Psoas muscle (tissue), 8 donors: ENCODE measurements around the gene C2orf78. TPM values are rescaled to one million over a fixed set of nuclear protein-coding genes. Genes with fewer than 3 reads are reported as not detected.

Source experiments
- ATAC-seq, 4 donors: fragments of 200-7000 bp; cut with Tn5 transposase; one replicate each; pipeline ENCODE4 v1.9.1; 2020; ENCODE audit warnings: moderate library complexity in 3 of 4, mild to moderate bottlenecking in 2 of 4
- DNase-seq, 2 donors: peaks; one replicate each; pipeline ENCODE4 v3.0.0-alpha.2; 2020
- H3K27ac ChIP-seq: fragments of 200-600 bp; one replicate; pipeline ENCODE4 v1.8.0; 2022
- H3K27me3 ChIP-seq, 3 donors: fragments of 200-600 bp in 1 of 3; one replicate each; pipeline versions ENCODE4 v1.6.1 to v1.8.0; 2013 to 2022; ENCODE audit warnings: low read length in 2 of 3, mild to moderate bottlenecking in 2 of 3, moderate library complexity in 1 of 3; ENCODE audit not compliant: insufficient read depth in 3 of 3
- H3K36me3 ChIP-seq, 2 donors: fragments of 200-600 bp in 1 of 2; one replicate each; pipeline versions ENCODE4 v1.6.1 to v1.8.0; 2013 to 2022; ENCODE audit warnings: low read depth in 1 of 2, mild to moderate bottlenecking in 1 of 2, moderate library complexity in 1 of 2; ENCODE audit not compliant: insufficient read depth in 1 of 2
- H3K4me1 ChIP-seq: fragments of 200-600 bp; one replicate; pipeline ENCODE4 v1.8.0; 2022
- H3K4me3 ChIP-seq: fragments of 200-600 bp; one replicate; pipeline ENCODE4 v1.8.0; 2022; ENCODE audit warnings: mild to moderate bottlenecking
- H3K9me3 ChIP-seq: fragments of 200-600 bp; one replicate; pipeline ENCODE4 v1.8.0; 2022
- WGBS, 3 donors: extraction: QIAGEN DNeasy Blood & Tissue Kit; methylation state at CpG; one replicate each; pipeline versions ENCODE4 v1.1.6 to v1.1.7; 2013; 5-methylcytosine and 5-hydroxymethylcytosine counted together
- intact Hi-C, 2 donors: fragments of 100-400 bp; cut with DNase I; formaldehyde crosslinking; loops; one replicate each; pipeline versions ENCODE4 v1.11.0 to v1.14.2; 2022
- polyA plus RNA-seq, 3 donors: library from polyadenylated mRNA; stranded (reverse); fragments of 200-250 nt; gene quantifications; one replicate each; pipeline ENCODE4 v1.2.3, GENCODE V29; 2013
- total RNA-seq, 4 donors: library from RNA; stranded (reverse); fragmentation: NEBNext Ultra II Directional in 2 of 4; extraction: Animal tissue kit (Norgen Biotek cat#: 25700) in 2 of 4; gene quantifications; one replicate each; pipeline versions ENCODE4 v1.2.1 to v1.2.4, GENCODE V29; 2021 to 2023
- TF ChIP-seq, protein P1 (sequence below): fragments of 200-600 bp; IDR thresholded peaks from one replicate; pipeline ENCODE4 v1.8.0; 2022; ENCODE audit warnings: antibody characterized with exemption
- donor health status: healthy with polysubstance abuse.
- donor health status: DM: no; HTN: no; CAD: no; lungs with moderate emphysema.
- donor health status: Bipolar disorder and iron deficiency.
- donor health status: healthy.
- donor health status: DM: yes; HTN: yes; CAD: no.
- donor health status: DM: no; HTN: no; CAD: no.
- donor health status: DM: no; HTN: no; CAD: no.
- donor health status: DM: yes; HTN: yes; CAD: no.

The C2orf78 gene
- total and polyA plus RNA-seq, 7 donors, result not detected

- H3K36me3 ChIP-seq, result peaks cover 0 to 47% of the 10 kb centered on the region in 2 donors
- WGBS, 3 donors, result 86 to 88% (median 87%) methylated on average over 5 of the region's 5 CpGs
- intact Hi-C loops, result no loop called here
These were observed 58.1 kb downstream of the C2orf78 start for GRCh38 chr2:73841912-73842738.

DNA sequence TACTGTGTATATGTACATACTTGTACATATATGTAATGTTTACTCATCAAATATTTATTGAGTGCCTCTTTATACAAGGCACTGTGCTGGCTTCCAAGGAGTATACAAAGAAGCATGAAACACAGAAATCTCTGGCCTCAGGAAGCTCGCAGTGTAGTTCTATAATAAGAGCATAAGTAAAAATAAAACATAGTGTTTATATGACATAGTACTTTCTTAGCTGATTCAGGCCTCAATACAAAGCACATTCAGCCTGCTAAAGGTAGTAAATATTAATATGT, 58.7 kb downstream of the C2orf78 start:
- Histone ChIP-seq H3K4me3 (no peak overlapping the region), H3K9me3 (no peaks in the 10 kb centered on the region), H3K36me3 (peaks cover 3 to 52% of the 10 kb centered on the region in 2 donors), H3K27me3 (no peaks in the 10 kb centered on the region), H3K27ac (peak overlapping the region; percentile 20), H3K4me1 (peaks cover 24% of the 10 kb centered on the region)
- ATAC-seq (no peak), DNase-seq (no peak)
- intact Hi-C loops, result no loop called here
- TF ChIP-seq, protein P1, sequence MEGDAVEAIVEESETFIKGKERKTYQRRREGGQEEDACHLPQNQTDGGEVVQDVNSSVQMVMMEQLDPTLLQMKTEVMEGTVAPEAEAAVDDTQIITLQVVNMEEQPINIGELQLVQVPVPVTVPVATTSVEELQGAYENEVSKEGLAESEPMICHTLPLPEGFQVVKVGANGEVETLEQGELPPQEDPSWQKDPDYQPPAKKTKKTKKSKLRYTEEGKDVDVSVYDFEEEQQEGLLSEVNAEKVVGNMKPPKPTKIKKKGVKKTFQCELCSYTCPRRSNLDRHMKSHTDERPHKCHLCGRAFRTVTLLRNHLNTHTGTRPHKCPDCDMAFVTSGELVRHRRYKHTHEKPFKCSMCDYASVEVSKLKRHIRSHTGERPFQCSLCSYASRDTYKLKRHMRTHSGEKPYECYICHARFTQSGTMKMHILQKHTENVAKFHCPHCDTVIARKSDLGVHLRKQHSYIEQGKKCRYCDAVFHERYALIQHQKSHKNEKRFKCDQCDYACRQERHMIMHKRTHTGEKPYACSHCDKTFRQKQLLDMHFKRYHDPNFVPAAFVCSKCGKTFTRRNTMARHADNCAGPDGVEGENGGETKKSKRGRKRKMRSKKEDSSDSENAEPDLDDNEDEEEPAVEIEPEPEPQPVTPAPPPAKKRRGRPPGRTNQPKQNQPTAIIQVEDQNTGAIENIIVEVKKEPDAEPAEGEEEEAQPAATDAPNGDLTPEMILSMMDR, result no peak
- WGBS, 3 donors, result 38 to 69% (median 50%) methylated on average over 1 of the region's 1 CpG

More at GRCh38 chr2:73841912-73842738, 58.1 kb downstream of the C2orf78 start:
- ATAC-seq (no peak), DNase-seq (no peak)
- H3K27ac ChIP-seq, result peak overlapping the region; percentile 20
- TF ChIP-seq, protein P1, result no peak
- H3K4me3 ChIP-seq, result no peak overlapping the region
- no peaks in the 10 kb centered on the region for H3K27me3 ChIP-seq
- H3K9me3 ChIP-seq, result no peaks in the 10 kb centered on the region
- H3K4me1 ChIP-seq, result peaks cover 25% of the 10 kb centered on the region

- Histone ChIP-seq H3K4me3 (no peak overlapping the region), H3K27me3 (no peaks in the 10 kb centered on the region), H3K36me3 (peaks cover 5 to 66% of the 10 kb centered on the region in 2 donors), H3K4me1 (peaks cover 10% of the 10 kb centered on the region), H3K9me3 (no peaks in the 10 kb centered on the region), H3K27ac (no peak overlapping the region)
- no peak for ATAC-seq
- TF ChIP-seq, protein P1, result no peak
- DNase-seq, result no peak
- intact Hi-C loops, result no loop called here
- 56 to 62% (median 59%) methylated on average over 2 of the region's 2 CpGs for WGBS, 3 donors
These were observed 60.1 kb downstream of the C2orf78 start for GRCh38 chr2:73844087-73844486.

- 78 to 88% (median 80%) methylated on average over 2 of the region's 2 CpGs for WGBS, 3 donors
- peaks cover 8 to 97% of the 10 kb centered on the region in 2 donors for H3K36me3 ChIP-seq
- no peaks in the 10 kb centered on the region for H3K9me3 ChIP-seq
- no peaks in the 10 kb centered on the region for H3K4me1 ChIP-seq
- H3K27ac ChIP-seq, result no peak overlapping the region
- ATAC-seq (no peak), DNase-seq (no peak)
- TF ChIP-seq, protein P1, result no peak
- no peaks in the 10 kb centered on the region for H3K27me3 ChIP-seq
- intact Hi-C loops, result no loop called here
- no peak overlapping the region for H3K4me3 ChIP-seq
These were observed 66.0 kb downstream of the C2orf78 start for GRCh38 chr2:73850009-73850408.

GRCh38 chr2:73851274-73851673, 67.3 kb downstream of the C2orf78 start:
- 76 to 85% (median 84%) methylated on average over 3 of the region's 3 CpGs for WGBS, 3 donors
- ATAC-seq (no peak), DNase-seq (no peak)
- Histone ChIP-seq H3K27me3 (no peaks in the 10 kb centered on the region), H3K4me1 (no peaks in the 10 kb centered on the region), H3K27ac (no peak overlapping the region), H3K4me3 (no peak overlapping the region), H3K9me3 (no peaks in the 10 kb centered on the region), H3K36me3 (peaks cover 11 to 97% of the 10 kb centered on the region in 2 donors)
- TF ChIP-seq, protein P1, result no peak
- intact Hi-C loops, result no loop called here
